Thyroid gland (tissue), 4 donors: Measurements from ENCODE around the gene HPD. TPM values are rescaled to one million over a fixed set of nuclear protein-coding genes. Genes with fewer than 3 reads are reported as not detected.
"Not testable (repeated sequence)": the region's sequence is repeated elsewhere in the genome, so short reads cannot be mapped to it uniquely, and the experiment has no call there.

Experiments
- DNase-seq, 2 donors: peaks; one replicate each; pipeline ENCODE4 v3.0.0-alpha.2; 2019
- H3K27ac ChIP-seq, 3 donors: fragments of 200-600 bp; sonication (generic); 1 replicate in 2 of 3; 2 replicates in 1 of 3; pipeline ENCODE4 v1.5.1; 2016 to 2019; ENCODE audit warnings: mild to moderate bottlenecking in 1 of 3, moderate library complexity in 1 of 3
- H3K27me3 ChIP-seq: fragments of 200-600 bp; sonication (generic); one replicate; pipeline ENCODE4 v1.5.1; 2019
- H3K36me3 ChIP-seq, 2 donors: fragments of 200-600 bp; sonication (generic); one replicate each; pipeline ENCODE4 v1.5.1; 2016 to 2019
- H3K4me1 ChIP-seq, 2 donors: fragments of 200-600 bp; sonication (generic); one replicate each; pipeline ENCODE4 v1.5.1; 2017 to 2019
- H3K4me3 ChIP-seq, 3 donors: fragments of 200-600 bp; sonication (generic); replicated peaks in 1 of 3; 1 replicate in 2 of 3; 2 replicates in 1 of 3; pipeline ENCODE4 v1.5.1; 2016; ENCODE audit warnings: mild to moderate bottlenecking in 1 of 3
- H3K9me3 ChIP-seq: fragments of 200-600 bp; sonication (generic); one replicate; pipeline ENCODE4 v1.5.1; 2017
- CTCF ChIP-seq, 6 experiments: fragments of 200-600 bp in 3 of 6; fragments of 450-650 bp in 3 of 6; sonication (generic) in 3 of 6; IDR thresholded peaks; one replicate each; pipeline ENCODE4 v1.5.1; 2016 to 2019; ENCODE audit warnings: antibody characterized with exemption in 6 of 6, mild to moderate bottlenecking in 2 of 6, inconsistent platforms in 1 of 6, moderate library complexity in 1 of 6
- POLR2A ChIP-seq, 2 donors: fragments of 450-650 bp; IDR thresholded peaks; one replicate each; pipeline ENCODE4 v1.6.1; 2017; ENCODE audit warnings: antibody characterized with exemption in 2 of 2, mild to moderate bottlenecking in 2 of 2, moderate library complexity in 1 of 2
- WGBS, 2 donors: methylation state at CpG; one replicate each; pipeline ENCODE4 v1.1.5; 2017; 5-methylcytosine and 5-hydroxymethylcytosine counted together
- intact Hi-C: fragments of 100-400 bp; cut with DNase I; formaldehyde crosslinking; loops from one replicate; pipeline ENCODE4 v1.15.1; 2023
- total RNA-seq, 4 donors: library from RNA; depleted of rRNA; stranded (reverse); fragments of >200 nt; gene quantifications; one replicate each; pipeline ENCODE4 v1.2.3, GENCODE V29; 2016

HPD gene
- total RNA-seq, 4 donors from 2014 or later, result 0.39 to 1.2 (median 0.78) TPM; not detected in 1

- TF ChIP-seq CTCF (IDR thresholded peaks at IDR 0.05) (no peak), POLR2A (IDR thresholded peaks at IDR 0.05) (no peak)
- Histone ChIP-seq H3K4me1 (no peaks in the 10 kb centered on the region), H3K4me3 (no peak overlapping the region), H3K9me3 (no peaks in the 10 kb centered on the region), H3K27ac (no peak overlapping the region), H3K27me3 (no peaks in the 10 kb centered on the region), H3K36me3 (no peaks in the 10 kb centered on the region)
- DNase-seq, result no peak
- intact Hi-C loops, result no loop called here
- WGBS, 2 donors, result 89 to 93% methylated on average over 6 of the region's 6 CpGs
Observed at GRCh38 chr12:121874071-121874470, 15.4 kb upstream of the HPD start.

- TF ChIP-seq CTCF (IDR thresholded peaks at IDR 0.05) (no peak), POLR2A (IDR thresholded peaks at IDR 0.05) (no peak)
- Histone ChIP-seq H3K4me1 (no peaks in the 10 kb centered on the region), H3K27ac (no peak overlapping the region)
Observed at GRCh38 chr12:121873216-121873569, 14.5 kb upstream of the HPD start.

GRCh38 chr12:121872546-121873215 is 14.0 kb upstream of the HPD start:
- intact Hi-C loops, result no loop called here
- no peaks in the 10 kb centered on the region for H3K9me3 ChIP-seq
- TF ChIP-seq POLR2A (IDR thresholded peaks at IDR 0.05) (no peak), CTCF (IDR thresholded peaks at IDR 0.05) (no peak)
- DNase-seq, result no peak
- no peaks in the 10 kb centered on the region for H3K27me3 ChIP-seq
- H3K27ac ChIP-seq, result no peak overlapping the region
- 44 to 51% methylated on average over 5 of the region's 5 CpGs for WGBS, 2 donors
- no peaks in the 10 kb centered on the region for H3K36me3 ChIP-seq
- H3K4me3 ChIP-seq, result no peak overlapping the region
- H3K4me1 ChIP-seq, result no peaks in the 10 kb centered on the region

More at GRCh38 chr12:121873216-121873569, 14.5 kb upstream of the HPD start:
- no peaks in the 10 kb centered on the region for H3K9me3 ChIP-seq
- WGBS, 2 donors, result 87 to 94% methylated on average over 6 of the region's 6 CpGs
- H3K27me3 ChIP-seq, result no peaks in the 10 kb centered on the region
- no peaks in the 10 kb centered on the region for H3K36me3 ChIP-seq
- intact Hi-C loops, result no loop called here
- no peak for DNase-seq
- no peak overlapping the region for H3K4me3 ChIP-seq

GRCh38 chr12:121871467-121871866 is 12.8 kb upstream of the HPD start:
- Histone ChIP-seq H3K27me3 (no peaks in the 10 kb centered on the region), H3K27ac (no peak overlapping the region), H3K36me3 (no peaks in the 10 kb centered on the region), H3K9me3 (no peaks in the 10 kb centered on the region), H3K4me1 (no peaks in the 10 kb centered on the region), H3K4me3 (no peak overlapping the region)
- intact Hi-C loops, result no loop called here
- no peak for DNase-seq
- 84 to 86% methylated on average over 3 of the region's 3 CpGs for WGBS, 2 donors
- TF ChIP-seq POLR2A (IDR thresholded peaks at IDR 0.05), result no peak
- no peak for TF ChIP-seq CTCF (IDR thresholded peaks at IDR 0.05)

GRCh38 chr12:121869229-121869628 is 10.6 kb upstream of the HPD start:
- H3K36me3 ChIP-seq, DNase-seq: not testable (repeated sequence)

More at GRCh38 chr12:121869229-121869628, 10.6 kb upstream of the HPD start:
- intact Hi-C loops, H3K27me3 ChIP-seq, H3K4me3 ChIP-seq, H3K9me3 ChIP-seq, H3K4me1 ChIP-seq, H3K27ac ChIP-seq: not testable (repeated sequence)
- 92 to 96% methylated on average over 8 of the region's 8 CpGs for WGBS, 2 donors
